NCI-H2107 treated with DMSO at 0.1 percent for 48 hours (cell line): ENCODE measurements around the gene PACSIN3.

ENCODE experiments used
- DNase-seq: peaks from one replicate; lab custom pipeline; 2025; ENCODE audit not compliant: unreplicated experiment; lab: John Stamatoyannopoulos, UW

The PACSIN3 gene

DNA sequence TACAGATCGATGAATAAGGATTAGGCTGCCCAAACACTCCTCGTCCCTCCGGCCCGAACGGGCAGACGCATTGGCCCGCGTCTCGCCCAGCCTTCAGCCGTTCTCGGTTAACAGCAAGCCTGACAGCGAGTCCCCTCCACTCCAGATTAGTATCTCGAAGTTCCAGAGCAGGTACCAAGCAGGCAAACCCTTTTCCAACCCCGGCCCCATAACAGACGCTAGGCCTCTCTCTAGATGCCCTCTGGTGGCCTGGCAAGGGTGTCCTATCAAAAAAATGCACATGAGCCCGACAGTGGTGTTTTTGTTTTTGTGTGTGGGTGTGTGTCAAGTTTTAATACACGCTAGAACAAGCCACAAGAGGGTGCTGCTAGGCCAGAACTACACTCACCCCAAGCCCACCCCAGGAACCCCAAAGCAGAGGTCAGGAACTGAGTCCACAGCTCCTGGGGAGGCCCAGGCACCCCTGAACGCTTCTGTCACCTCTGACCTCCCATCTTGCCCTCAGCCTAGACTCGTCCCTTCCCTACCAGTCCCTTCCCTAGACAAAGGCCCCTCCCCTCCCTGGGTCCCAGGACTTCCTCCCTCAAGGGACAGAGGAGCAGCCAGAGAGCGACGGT, 8.9 kb downstream of the PACSIN3 start:
- DNase-seq, result peak; percentile 27

DNA sequence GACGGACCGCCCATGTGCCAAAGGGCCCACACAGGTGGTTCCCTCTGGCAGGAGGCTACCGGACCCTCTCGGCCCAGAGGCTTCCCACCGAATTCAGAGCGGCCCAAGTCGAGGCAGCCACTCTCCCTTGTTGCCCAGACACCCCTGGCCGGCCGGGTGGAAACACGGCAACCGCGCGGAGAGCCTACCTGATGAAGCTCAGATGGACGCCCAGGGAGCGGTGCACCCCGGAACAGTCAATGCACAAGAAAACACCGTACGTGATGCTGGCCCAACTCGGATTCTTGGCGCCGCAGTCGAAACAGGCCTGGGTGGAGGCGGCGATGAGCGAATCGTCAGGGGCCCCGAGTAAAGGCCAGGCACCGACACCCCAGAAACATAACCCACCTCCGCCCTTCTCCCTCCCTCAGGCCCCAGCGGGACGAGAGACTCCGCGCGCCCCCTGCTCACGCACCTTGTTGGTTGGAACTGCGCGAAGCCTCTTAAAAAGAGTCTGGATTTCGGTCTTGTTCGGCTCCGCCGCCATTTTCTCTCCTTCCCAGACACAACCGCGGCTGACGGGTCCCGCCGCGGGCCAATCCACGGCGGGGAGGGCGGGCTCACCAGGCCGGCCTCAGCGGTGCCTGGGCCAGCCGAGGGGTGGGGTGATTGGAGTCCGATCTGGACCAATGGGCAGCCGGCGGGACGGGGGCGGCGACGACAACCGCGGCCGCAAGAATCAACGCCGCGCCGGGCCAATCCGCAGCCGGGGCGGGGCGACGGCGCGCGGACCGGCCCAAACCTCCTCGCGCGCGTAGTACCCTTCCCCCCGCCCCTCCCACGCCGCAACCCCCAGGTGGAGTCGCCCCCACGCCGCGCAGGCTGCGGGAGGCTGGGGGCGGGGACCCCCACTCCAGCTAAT, 9.7 kb downstream of the PACSIN3 start, which contains the start of gene ARFGAP2:
ARFGAP2 (minus strand) TSS at position 552 of the 901 bp plus-strand sequence; CDS start at position 526, 26 bp downstream.
- peak; percentile 81 for DNase-seq

DNA sequence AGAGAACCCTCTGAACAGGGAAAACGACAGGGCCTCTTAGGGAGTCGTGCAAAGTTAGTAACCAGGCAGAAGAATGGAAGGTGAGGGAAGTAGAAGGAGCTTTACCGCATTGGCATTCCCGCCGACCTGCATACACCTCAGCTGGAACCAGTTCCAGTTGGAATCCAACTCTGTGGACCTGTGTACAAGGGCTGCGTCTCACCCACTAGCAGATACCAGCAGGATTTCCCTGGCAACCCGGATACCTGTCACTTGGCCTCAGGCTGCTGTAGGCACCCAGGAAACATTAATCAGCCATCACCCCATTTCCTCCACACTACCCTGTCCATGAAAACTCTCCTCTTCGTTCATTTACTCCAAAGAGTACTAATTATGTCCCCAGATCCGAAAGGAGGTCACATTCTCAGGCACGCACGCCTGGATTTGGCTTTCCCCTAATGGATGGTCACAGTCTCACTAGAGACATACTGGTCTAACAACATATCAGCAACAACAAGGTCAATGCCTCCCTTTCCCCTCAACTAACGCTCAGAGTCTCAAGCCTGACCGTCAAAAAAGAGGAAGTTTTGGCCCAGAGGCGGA, 10.4 kb downstream of the PACSIN3 start:
- DNase-seq, result no peak

DNA sequence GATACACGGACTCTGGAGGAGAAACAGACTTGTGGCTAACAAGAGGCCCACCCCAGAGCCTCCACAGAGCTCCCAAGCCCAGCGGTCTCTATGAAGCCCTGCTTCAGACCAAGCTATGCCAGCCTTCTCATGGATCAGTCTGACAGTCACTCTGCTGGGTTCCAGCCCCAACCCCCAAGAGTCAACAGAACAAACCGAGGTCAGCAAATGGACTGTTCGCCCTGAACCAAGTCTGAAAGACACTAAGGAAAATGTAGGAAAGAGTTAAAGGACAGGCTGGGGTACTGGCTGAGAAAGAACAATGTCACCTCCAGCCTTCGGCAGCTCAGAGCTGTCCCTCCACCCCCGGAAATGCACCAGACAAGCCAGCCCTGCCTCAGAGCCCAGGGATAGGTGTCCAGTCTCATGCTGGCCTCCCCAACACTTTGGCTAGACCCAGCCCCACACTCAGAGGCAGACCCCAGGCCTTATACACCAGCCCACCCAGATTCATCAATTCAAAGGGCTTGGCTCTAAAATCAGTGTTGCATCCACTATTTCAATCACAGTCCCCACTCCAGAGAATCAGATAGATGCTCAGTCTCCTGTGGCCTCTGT, 13.4 kb downstream of the PACSIN3 start:
- no peak for DNase-seq

DNA sequence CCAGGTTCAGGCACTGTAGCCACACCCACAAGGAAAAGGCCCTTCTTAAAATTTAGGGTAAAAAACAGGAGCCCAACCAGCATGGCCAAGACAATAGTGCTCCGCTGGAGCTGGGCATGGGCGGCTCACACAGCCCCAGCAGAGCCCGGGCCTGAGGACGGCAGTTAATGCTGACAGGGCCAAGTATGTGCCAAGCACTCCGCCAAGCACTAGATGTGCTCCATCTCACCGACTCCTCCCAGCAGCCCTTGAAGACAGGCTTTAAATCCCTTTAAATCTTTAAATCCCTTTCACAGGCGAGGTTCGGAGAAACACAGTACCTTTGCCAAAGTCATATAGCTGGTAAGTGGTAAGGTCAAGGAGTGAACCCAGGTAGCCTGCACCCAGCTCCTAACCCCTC, 14.4 kb downstream of the PACSIN3 start:
- no peak for DNase-seq

DNA sequence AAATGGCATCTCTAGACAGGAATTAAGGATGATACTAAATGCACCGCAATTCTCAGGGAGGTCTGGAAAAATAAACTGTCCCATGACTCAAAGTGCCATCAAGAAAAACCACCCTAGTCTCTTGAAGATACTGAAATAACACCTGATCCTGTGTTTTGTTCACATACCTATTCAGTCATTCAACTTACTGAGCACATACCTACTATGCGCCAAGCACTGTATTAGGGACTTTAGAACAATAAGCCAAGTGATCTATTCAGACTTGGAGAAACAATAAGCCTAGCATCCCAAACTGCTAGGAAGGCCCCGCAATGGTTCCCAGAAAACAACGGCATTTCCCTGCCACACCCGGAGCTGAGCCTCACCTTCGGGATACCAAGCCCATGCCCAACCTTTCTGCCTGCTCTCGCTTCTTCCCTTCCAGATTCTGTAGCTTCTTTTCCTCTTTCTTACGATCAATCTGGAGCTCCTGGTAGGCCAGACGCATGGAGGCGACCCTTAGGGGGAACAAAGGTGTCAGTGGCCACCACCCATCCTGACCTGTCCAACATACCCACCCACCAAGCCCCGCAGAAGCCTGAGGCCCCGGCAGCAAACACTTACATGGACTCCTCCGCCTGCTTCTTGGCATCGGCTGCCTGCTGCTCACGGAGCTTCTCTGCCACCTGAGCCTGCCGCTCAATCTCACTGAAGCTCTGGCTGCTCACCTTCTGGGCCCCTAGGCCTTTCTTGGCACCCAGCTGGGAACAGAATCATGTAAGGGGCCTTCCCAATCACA, 15.0 kb downstream of the PACSIN3 start:
- no peak for DNase-seq

DNA sequence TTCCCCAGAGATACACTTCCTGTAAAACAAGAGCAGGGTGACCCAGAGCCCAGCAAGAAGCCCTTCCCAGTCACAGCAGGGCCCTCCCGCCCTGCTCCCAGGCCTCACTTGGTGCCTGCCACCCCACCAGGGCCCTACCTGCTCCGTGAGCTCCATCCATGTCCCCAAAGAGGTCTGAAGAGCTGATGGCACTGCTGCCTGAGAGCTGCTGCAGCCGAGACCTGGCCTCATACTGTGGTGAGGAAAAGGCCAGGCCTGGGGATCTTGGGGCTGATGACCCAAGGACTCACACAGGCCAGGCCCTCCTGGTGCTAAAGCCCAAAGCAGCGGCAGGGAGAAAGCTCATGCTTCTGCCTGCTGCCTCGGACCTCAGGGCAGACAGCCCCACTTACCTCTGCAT, 19.9 kb downstream of the PACSIN3 start:
- DNase-seq, result no peak

DNA sequence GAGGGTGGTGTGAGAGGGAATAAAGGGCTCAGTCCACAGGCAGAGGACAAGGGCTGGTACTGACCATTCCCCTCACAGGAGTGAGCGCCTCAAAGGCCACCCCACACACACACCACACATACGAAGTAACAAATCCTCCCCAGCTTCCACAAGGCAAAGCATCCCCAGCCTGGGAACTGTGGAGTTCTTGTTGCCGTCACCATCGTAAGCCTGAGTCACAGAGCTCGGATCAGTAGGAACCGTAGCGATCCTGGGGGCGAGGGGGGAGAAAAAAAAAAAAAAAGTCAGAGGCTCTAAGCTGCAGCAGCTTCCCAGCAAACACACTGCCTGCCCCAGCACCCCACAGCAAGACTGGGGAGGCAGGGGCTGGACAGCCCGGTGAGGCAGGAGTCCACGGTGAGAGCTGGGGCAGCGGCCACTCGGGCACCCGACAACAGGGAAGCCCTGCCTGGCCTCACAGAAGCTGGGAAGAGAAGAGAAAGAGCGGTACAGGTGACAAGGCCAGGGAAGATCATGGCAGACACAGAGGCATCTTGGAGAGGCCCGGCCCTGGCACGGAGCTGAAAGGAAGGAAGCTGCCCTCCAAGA, 20.9 kb downstream of the PACSIN3 start:
- DNase-seq, result no peak

DNA sequence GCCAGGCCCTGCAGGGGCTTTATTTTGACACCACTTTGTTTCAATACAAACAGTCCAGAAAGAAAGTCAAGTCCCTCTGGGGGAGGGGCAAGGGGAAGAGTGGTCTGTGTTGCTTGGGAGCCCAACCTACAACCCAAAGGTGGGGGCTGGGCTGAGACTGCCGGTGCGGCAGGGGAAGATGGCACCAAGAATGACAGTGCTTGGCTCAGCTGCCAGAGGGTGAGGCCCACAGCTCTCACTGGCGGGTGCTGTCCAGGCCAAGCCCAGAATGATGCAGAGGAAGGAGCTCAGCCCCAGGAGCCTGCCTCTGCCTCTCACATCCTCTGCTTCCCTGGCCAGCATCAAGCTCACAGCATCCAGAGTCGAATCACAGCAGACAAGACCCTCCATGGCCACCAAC, 21.9 kb downstream of the PACSIN3 start:
- no peak for DNase-seq

DNA sequence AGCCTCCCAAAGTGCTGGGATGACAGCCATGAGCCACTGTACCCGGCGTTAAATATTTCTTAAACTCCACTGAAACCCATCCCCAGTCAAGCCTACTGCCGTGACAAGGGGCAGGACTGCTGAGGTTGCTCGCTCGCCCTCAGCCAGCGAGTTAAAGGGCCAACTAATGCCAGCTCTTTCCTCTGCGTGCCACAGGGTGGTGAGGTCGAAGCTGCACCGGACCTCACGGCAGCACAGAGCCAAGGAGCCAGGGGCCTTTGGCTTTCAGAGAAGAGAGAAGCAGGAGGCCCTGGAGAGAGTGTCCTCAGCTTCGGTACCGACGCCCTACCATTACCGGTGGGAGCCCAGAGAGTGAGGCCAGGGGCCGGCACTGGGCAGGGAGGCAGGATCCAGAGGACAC, 22.3 kb downstream of the PACSIN3 start:
- no peak for DNase-seq

DNA sequence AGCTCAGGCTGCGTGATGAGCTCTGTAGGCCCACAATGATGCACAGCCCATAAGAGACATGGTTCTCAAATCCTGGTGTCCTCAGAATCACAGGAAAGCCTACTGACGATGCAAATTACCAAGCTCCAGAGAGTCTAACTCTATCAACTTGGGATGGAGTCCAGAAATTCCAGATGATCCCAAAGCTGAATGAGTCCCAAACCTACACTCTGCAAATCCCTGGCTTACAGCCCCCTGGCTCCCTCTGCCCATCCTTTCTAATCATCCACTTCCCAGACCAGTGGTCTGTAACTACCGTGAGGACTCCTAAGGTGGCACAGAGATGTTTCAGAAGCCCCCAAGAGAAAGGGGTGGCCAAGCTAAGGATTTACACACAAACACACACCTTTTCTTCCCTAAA, 23.0 kb downstream of the PACSIN3 start:
- DNase-seq, result no peak

DNA sequence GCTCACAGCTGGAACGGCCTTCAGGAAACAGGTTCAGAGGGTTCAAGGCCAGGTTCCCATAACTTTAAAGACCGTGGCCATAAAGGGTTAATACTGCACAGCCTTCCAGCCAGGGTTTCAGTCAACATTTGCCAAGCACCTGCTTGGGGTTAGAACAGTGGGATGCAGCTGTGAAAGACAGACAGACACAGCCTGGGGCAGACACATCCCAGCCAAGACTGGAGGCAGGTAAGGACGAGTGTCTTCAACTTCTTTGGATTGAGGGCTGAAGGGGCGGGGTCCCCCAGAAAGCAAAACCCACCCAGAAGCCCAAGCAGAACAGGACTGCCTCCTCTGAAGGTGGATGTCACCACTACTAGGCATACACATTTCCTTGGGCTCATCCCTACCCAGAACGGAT, 23.8 kb downstream of the PACSIN3 start:
- DNase-seq, result no peak

DNA sequence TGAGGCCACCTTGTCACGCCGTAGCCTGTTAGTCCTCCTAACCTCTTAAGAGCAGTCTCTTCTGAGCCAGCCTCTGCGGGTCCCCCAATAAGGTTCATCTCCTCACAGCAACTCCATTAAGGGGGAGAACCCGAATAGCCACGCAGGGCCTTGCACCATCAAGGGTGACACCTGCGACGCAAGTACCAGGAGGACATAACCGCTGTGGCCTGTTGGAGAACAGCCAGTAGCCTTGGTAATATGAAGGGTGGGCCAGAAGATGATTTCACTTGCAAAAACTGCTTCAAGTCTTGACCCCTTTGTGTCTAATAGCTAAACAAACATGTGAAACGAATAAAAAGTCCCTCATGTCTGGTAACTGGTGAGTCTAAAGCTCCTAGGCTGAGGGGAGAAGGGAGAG, 24.3 kb downstream of the PACSIN3 start:
- no peak for DNase-seq

DNA sequence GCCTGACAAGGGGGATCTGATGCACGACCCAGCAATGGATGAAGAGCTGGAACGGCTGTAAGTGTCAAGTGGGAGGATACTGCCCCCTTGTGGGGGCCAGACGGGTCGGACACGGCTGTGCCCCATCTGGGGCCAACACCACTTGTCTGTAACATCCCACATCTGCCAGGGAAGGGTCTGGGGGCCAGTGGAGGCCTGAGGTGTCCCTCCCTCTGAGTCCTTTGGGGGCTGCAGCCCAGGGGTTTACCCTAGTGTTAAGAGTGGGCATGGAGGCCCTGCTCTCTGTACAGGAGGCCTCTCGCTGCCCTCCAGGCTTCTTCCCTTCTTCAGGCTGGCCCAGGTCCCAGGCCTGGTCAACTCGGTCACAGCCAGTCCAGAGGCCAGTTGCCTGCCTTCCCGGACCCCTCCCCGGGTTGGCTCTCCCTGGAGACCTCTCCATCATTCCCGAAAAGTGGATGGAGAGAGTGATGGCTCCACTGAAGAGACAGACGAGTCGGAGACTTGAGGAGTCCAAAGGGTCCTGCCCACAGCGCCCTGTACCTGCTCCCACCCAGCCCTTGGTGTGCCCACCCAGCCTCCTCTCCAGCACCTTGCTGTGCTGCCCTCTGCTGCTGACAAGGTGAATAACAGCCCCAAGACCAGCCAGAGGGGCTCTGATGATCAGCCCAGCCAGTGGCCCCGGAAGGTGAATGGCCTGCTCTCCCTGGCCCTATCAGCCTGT, 24.9 kb downstream of the PACSIN3 start:
- DNase-seq, result no peak

DNA sequence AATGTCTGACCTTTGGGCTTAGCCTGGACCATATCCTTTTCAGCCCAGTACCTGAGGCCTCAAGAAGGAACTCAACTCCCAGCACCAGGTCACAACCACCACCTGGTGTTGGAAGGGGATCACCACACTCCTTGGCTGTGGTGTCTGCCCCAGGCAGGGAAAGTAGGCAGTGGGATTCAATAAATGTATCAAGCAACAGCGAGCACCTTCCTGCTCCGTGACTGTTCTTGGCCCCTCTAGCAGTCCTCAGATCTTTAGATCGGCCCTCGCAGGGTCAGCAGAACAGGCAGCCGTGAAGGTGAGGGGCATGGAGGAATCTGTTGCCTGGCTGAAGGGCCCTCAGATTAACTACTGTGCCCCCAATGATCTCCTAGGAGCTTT, 25.5 kb downstream of the PACSIN3 start:
- DNase-seq, result no peak

DNA sequence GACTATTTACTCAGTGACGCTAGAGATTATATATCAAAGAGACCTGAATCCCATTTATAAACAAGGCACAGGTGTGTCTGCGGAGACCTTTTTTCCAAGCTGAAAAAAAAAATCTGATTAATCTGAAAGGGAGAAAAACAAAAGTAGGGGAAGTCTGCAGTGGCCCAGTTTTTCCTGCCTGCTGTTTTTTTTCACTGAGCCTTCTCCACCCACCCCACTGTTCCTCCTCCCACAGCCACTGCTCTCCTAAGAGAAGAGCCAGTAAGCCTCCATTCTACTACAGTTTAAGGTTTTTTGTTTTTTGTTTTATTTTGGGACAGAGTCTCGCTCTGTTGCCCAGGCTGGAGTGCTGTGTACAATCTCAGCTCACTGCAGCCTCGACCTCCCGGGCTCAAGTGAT, 28.0 kb downstream of the PACSIN3 start:
- no peak for DNase-seq

DNA sequence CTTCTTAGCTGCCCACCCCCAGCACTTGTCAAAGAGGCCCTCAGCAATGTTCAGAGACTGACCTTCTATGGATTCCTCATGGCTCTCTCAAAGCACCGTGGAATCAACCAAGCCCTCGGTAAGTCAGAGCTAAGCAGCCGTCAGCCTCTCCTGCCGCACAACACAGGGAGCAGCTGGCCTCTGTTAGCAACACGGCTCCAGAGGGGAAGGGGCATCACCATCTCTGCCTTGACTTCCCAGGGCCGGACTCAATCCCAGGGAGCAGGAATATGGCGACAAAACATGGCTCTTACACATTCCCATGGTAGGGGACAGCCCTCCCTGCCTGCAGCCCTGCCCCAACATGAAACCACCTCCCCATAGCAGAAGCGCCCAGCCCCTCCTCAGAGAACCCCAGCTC, 28.4 kb downstream of the PACSIN3 start:
- DNase-seq, result no peak

DNA sequence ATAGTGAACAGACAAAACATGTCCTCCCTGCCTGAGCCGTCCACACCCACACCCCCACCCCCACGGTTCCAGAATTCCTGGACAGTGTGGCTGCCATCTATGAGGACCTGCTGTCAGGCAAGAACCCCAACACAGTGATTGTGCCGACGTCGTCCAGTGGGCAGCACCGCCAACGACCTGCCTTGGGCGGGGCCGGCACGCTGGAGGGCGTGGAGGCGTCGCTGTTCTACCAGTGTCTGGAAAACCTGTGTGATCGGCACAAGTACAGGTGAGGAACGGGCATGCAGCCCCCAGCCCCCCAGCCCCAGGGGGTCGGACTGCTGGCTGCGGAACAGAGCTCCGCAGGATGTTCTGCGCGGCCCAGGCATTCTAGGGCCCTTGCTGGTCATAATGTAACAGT, 29.3 kb downstream of the PACSIN3 start:
- DNase-seq, result no peak

DNA sequence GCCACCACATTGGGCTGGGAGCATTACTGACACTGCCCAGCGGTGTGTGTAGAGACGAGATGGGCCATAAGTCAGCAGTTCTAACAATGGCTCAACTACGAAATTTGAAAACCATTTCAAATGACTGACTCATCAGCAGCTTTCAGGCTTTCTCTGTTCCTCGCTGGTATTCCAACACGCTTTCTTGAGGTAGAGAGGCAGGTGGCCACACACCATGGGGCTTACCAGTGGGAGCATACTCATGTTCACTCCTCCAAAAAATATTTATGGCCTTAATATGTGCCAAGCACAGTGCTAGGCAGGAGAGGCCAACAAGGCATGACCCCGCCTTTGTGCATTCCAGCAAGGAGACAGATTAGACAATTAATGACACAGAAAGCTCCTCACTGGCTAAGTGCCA, 29.9 kb downstream of the PACSIN3 start:
- no peak for DNase-seq

DNA sequence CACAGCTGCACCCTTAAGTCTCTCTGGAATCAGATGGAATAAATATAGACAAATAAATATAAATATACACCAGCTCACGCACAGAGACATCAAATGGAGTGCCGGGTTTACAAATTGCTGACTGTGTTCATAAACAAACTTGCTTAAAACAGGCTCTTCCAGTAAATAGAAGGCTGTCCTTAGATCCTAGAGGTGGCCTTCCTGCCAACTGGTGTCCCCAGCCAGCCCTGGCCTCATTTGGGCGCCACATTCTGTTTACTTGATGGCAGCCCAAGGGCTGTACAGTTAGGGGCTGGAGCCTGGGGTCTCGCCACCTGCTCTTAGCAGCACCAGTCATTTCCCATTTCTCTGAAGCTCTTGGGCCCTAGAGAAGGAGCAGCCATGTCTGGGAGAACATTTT, 30.4 kb downstream of the PACSIN3 start:
- DNase-seq, result no peak
